Lower lobe of right lung (tissue), 2 donors: ENCODE data around the gene AKR1B1. TPM values are rescaled to one million over a fixed set of nuclear protein-coding genes. Genes with fewer than 3 reads are reported as not detected.

ENCODE experiments used
- ATAC-seq, 2 donors: fragments of 200-7000 bp; cut with Tn5 transposase; one replicate each; pipeline ENCODE4 v1.9.1; 2020 to 2022; ENCODE audit warnings: mild to moderate bottlenecking in 2 of 2, moderate library complexity in 2 of 2
- DNase-seq: peaks from one replicate; pipeline ENCODE4 v3.0.0-alpha.2; 2020
- H3K27ac ChIP-seq: fragments of 200-600 bp; one replicate; pipeline ENCODE4 v1.8.0; 2022
- H3K27me3 ChIP-seq: fragments of 200-600 bp; one replicate; pipeline ENCODE4 v1.8.0; 2022; ENCODE audit warnings: low read depth
- H3K36me3 ChIP-seq: fragments of 200-600 bp; one replicate; pipeline ENCODE4 v1.8.0; 2022; ENCODE audit warnings: mild to moderate bottlenecking
- H3K4me1 ChIP-seq: fragments of 200-600 bp; one replicate; pipeline ENCODE4 v1.8.0; 2022
- H3K4me3 ChIP-seq: fragments of 200-600 bp; one replicate; pipeline ENCODE4 v1.8.0; 2022; ENCODE audit warnings: mild to moderate bottlenecking
- H3K9me3 ChIP-seq: fragments of 200-600 bp; one replicate; pipeline ENCODE4 v1.8.0; 2022
- intact Hi-C: fragments of 100-400 bp; cut with DNase I; formaldehyde crosslinking; loops from one replicate; pipeline ENCODE4 v1.11.0; 2022
- total RNA-seq: library from RNA; stranded (reverse); fragmentation: NEBNext Ultra II Directional; extraction: Animal tissue kit (Norgen Biotek cat#: 25700); gene quantifications from one replicate; pipeline ENCODE4 v1.2.1, GENCODE V29; 2021
- TF ChIP-seq, protein P1 (sequence below): fragments of 200-600 bp; IDR thresholded peaks from one replicate; pipeline ENCODE4 v1.8.0; 2022; ENCODE audit warnings: antibody characterized with exemption, mild to moderate bottlenecking
- donor health status: DM: no; HTN: yes; CAD: no; lungs with severe emphysema.

Gene AKR1B1
- total RNA-seq, 1 donor from 2014 or later = 109 TPM

DNA sequence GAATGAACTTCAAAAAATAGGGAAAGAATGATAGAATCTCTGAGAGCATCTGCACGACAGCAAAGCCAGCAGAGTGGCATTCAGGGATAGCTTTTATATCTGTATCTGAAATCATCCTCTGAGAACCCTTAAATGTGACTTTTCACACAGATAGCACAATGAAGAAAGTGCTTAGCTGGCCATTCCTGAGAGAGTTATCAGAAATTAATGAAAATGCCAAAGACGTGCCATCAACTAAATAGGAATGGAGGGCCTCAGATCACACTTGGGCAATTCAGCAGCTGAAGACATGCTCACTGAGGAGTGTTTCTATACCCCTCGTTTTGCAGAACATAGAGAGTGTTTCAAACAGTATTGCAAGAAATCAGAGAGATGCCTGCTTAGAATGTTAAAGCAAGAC is 51.6 kb downstream of the AKR1B1 start:
- H3K9me3 ChIP-seq = no peaks in the 10 kb centered on the region
- H3K4me3 ChIP-seq = no peak overlapping the region
- H3K4me1 ChIP-seq = no peaks in the 10 kb centered on the region
- H3K27ac ChIP-seq = no peak overlapping the region
- H3K27me3 ChIP-seq = no peaks in the 10 kb centered on the region
- ATAC-seq = no peak
- no peak for DNase-seq
- intact Hi-C loops = no loop called here
- H3K36me3 ChIP-seq = no peaks in the 10 kb centered on the region
- TF ChIP-seq, protein P1, sequence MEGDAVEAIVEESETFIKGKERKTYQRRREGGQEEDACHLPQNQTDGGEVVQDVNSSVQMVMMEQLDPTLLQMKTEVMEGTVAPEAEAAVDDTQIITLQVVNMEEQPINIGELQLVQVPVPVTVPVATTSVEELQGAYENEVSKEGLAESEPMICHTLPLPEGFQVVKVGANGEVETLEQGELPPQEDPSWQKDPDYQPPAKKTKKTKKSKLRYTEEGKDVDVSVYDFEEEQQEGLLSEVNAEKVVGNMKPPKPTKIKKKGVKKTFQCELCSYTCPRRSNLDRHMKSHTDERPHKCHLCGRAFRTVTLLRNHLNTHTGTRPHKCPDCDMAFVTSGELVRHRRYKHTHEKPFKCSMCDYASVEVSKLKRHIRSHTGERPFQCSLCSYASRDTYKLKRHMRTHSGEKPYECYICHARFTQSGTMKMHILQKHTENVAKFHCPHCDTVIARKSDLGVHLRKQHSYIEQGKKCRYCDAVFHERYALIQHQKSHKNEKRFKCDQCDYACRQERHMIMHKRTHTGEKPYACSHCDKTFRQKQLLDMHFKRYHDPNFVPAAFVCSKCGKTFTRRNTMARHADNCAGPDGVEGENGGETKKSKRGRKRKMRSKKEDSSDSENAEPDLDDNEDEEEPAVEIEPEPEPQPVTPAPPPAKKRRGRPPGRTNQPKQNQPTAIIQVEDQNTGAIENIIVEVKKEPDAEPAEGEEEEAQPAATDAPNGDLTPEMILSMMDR = no peak

DNA sequence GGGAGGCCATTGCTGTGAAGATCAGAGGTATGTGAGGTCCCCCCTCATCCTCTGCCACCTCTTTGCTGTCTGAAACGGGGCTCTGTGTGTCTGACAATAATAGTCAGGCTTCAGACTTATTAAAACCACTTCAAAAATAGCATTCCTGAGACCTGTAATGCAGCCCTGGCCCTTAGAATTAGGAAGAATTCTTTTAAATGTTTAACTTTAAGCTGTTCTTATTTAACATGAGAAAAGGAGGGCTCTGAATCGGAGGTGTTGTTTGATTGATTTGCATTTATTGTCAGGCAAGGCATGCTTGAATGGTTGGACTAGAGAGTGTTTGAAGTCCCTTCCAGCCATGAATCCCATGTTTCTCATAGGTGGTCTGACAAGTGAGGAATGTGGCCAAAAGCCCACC is 52.5 kb downstream of the AKR1B1 start:
- Histone ChIP-seq H3K4me3 (no peak overlapping the region), H3K27me3 (no peaks in the 10 kb centered on the region), H3K36me3 (no peaks in the 10 kb centered on the region), H3K9me3 (no peaks in the 10 kb centered on the region), H3K27ac (no peak overlapping the region), H3K4me1 (no peaks in the 10 kb centered on the region)
- DNase-seq (no peak), ATAC-seq (no peak)
- intact Hi-C loops = no loop called here
- TF ChIP-seq, protein P1 = no peak

DNA sequence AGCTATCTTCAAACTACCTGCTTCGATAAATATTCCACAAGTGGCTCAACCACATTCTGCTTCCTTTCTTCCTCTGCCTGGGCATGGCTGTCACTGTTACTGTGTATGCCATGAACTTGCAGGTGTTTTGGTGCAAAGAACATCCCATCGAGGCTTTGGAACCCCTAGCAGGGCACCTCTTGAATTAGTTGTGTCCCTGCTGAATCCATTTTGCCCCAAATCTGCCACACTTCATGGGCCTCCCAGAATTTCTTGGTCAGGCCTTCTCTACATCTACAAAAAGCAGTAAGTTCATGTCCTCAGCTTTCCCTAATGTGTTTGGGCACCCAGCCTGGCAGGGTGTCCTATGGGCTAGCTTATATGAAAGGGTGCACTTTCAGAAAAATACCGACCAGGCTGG is 53.6 kb downstream of the AKR1B1 start:
- no peaks in the 10 kb centered on the region for H3K36me3 ChIP-seq
- H3K4me1 ChIP-seq = no peaks in the 10 kb centered on the region
- ATAC-seq = no peak
- H3K27ac ChIP-seq = no peak overlapping the region
- TF ChIP-seq, protein P1 = no peak
- no peak for DNase-seq
- H3K4me3 ChIP-seq = no peak overlapping the region
- no peaks in the 10 kb centered on the region for H3K27me3 ChIP-seq
- no peaks in the 10 kb centered on the region for H3K9me3 ChIP-seq
- intact Hi-C loops = no loop called here

DNA sequence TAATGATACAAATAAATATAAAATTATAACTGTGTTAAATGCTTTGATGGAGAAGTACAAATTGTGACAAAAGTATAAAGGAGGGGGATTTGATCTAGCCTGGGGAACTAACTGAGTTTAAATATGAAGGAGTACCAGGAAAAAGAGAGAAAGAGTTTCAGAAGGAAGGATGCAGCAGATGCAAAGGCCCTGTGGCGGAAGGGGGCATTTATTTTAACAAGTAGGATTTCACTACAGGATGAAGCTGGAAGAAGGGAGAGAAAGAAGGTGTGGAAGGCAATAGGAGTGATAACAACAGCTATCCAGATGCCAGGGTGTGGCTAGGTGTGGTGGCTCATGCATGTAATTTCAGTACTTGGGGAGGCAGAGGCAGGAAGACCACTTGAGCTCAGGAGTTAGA is 55.8 kb downstream of the AKR1B1 start:
- TF ChIP-seq, protein P1 = no peak
- Histone ChIP-seq H3K9me3 (no peaks in the 10 kb centered on the region), H3K4me1 (no peaks in the 10 kb centered on the region), H3K27ac (no peak overlapping the region), H3K4me3 (no peak overlapping the region), H3K27me3 (no peaks in the 10 kb centered on the region), H3K36me3 (no peaks in the 10 kb centered on the region)
- DNase-seq (no peak), ATAC-seq (no peak)
- intact Hi-C loops = no loop called here

DNA sequence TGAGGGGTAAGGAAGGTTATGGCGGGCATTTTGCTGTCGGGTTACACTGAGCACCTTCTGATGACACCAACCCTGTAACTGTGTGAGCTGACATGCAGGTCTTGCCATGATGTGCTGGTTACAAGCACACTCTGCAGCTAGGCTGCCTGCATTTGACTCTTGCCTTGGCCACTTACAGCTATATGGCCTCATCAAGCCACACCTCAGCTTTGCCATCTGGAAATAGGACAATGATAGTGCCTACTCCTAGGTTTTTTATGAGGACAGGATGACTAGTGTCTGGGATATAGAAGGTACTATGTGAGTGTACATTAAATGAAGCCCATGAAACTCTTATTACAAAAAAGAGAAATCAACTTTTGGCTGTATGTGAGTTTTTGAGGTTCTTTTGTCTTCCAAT is 58.0 kb downstream of the AKR1B1 start:
- Histone ChIP-seq H3K36me3 (no peaks in the 10 kb centered on the region), H3K27ac (no peak overlapping the region), H3K27me3 (no peaks in the 10 kb centered on the region), H3K9me3 (no peaks in the 10 kb centered on the region), H3K4me3 (no peak overlapping the region), H3K4me1 (no peaks in the 10 kb centered on the region)
- no peak for ATAC-seq
- no peak for DNase-seq
- TF ChIP-seq, protein P1 = no peak
- intact Hi-C loops = no loop called here

DNA sequence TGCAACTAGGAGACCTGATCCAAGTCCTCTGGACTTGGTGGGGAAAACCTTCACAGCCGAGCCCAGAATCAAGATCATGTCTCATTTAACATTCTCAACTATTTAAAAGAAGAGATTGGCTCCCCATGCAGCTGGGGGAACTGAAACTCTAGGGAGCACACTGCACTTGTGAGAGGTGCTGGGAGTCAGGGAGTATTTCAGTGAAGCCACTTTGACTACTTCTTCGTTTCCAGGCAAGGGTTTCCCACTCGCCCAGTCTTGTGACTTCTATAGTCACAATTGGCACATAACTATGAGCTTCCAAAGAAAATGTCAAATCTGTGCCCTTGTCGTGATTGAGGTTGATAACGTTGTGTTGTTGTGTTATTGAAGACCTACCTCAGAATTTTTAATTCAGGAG is 62.9 kb downstream of the AKR1B1 start:
- DNase-seq (no peak), ATAC-seq (no peak)
- Histone ChIP-seq H3K27ac (no peak overlapping the region), H3K9me3 (no peaks in the 10 kb centered on the region), H3K36me3 (no peaks in the 10 kb centered on the region), H3K27me3 (no peaks in the 10 kb centered on the region), H3K4me1 (no peaks in the 10 kb centered on the region), H3K4me3 (no peak overlapping the region)
- intact Hi-C loops = no loop called here
- TF ChIP-seq, protein P1 = no peak
